Upper lobe of left lung (tissue), 6 donors: Measurements from ENCODE around the gene ANKMY1. TPM values are rescaled to one million over a fixed set of nuclear protein-coding genes. Genes with fewer than 3 reads are reported as not detected.

Experiments
- ATAC-seq, 2 donors: fragments of 200-7000 bp; cut with Tn5 transposase; one replicate each; pipeline ENCODE4 v1.9.1; 2022; ENCODE audit warnings: mild to moderate bottlenecking in 2 of 2, moderate library complexity in 2 of 2; ENCODE audit not compliant: low FRiP score in 2 of 2
- DNase-seq, 2 donors: peaks; one replicate each; pipeline ENCODE4 v3.0.0-alpha.2; 2019 to 2020
- H3K27ac ChIP-seq, 4 donors: fragments of 200-600 bp; sonication (generic); one replicate each; pipeline ENCODE4 v1.5.1; 2016 to 2019
- H3K27me3 ChIP-seq, 4 donors: fragments of 200-600 bp; sonication (generic); one replicate each; pipeline ENCODE4 v1.5.1; 2017 to 2019
- H3K36me3 ChIP-seq, 4 donors: fragments of 200-600 bp; sonication (generic); one replicate each; pipeline ENCODE4 v1.5.1; 2016 to 2019
- H3K4me1 ChIP-seq, 4 donors: fragments of 200-600 bp; sonication (generic); one replicate each; pipeline ENCODE4 v1.5.1; 2018 to 2019
- H3K4me3 ChIP-seq, 4 donors: fragments of 200-600 bp; sonication (generic); one replicate each; pipeline ENCODE4 v1.5.1; 2017 to 2019; ENCODE audit warnings: mild to moderate bottlenecking in 2 of 4, moderate library complexity in 1 of 4
- H3K9me3 ChIP-seq, 4 donors: fragments of 200-600 bp; sonication (generic); one replicate each; pipeline ENCODE4 v1.5.1; 2018 to 2019
- CTCF ChIP-seq, 6 experiments: fragments of 450-650 bp in 4 of 6; fragments of 200-600 bp in 2 of 6; sonication (generic) in 2 of 6; IDR thresholded peaks; one replicate each; pipeline ENCODE4 v1.5.1; 2016 to 2019; ENCODE audit warnings: antibody characterized with exemption in 6 of 6
- EP300 ChIP-seq, 4 donors: sonication (generic); formaldehyde crosslinking; IDR thresholded peaks; one replicate each; pipeline ENCODE4 v1.5.1; 2017; ENCODE audit warnings: antibody characterized with exemption in 4 of 4, control low read depth in 2 of 4
- POLR2A ChIP-seq, 4 donors: fragments of 450-650 bp; IDR thresholded peaks; one replicate each; pipeline ENCODE4 v1.5.1; 2016 to 2017; ENCODE audit warnings: antibody characterized with exemption in 4 of 4, mild to moderate bottlenecking in 2 of 4
- POLR2AphosphoS5 ChIP-seq, 2 donors: sonication (generic); formaldehyde crosslinking; IDR thresholded peaks; one replicate each; pipeline ENCODE4 v1.5.1; 2017; ENCODE audit warnings: antibody characterized with exemption in 2 of 2
- WGBS, 2 donors: methylation state at CpG; one replicate each; pipeline ENCODE4 v1.1.5; 2017 to 2018; 5-methylcytosine and 5-hydroxymethylcytosine counted together
- total RNA-seq, 6 donors: library from RNA; depleted of rRNA in 4 of 6; stranded (reverse); fragments of >200 nt in 4 of 6; gene quantifications; one replicate each; pipeline versions ENCODE4 v1.1.0 to v1.2.1, GENCODE V29; 2016 to 2021
- donor health status: DM: no; HTN: no; CAD: no; lungs with moderate emphysema.
- donor health status: DM: no; HTN: yes; CAD: no; lungs with severe emphysema.

The ANKMY1 gene
- total RNA-seq, 6 donors from 2014 or later = 23.7 to 97.4 (median 26.9) TPM

DNA sequence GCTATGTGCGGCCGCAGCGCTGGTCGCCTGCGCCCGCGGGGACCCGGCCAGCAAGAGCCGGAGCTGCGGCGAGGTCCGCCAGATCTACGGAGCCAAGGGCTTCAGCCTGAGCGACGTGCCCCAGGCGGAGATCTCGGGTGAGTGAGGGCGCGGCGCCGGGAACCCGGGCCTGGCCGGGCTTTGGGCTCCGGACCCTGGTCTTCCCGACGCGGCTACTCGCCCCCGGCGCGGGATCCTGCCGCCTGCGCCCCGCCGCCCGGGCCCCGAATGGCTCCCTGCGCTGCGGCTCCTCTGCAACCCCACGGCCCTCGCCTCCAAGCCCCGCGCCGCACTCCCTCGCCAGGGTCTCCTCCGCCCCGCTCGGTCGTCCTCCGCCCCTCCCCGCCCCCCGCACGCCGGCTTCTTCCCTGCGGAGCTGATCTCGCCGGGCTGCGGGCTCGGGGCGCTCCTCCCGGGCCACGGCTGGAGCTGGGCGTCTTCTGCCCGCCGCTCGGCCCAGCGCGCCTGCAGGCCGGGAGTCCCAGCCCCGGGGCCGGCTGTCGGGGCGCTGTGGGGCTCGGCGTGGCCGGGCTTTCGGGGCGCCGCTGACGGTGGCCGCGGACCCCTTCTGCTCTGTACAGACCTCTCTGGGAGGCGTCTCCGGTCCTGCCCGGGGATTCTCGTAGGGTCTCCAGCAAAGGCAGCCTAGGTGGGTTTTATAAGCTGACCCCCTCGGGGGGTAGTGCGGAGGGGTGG lies 121.7 kb downstream of the ANKMY1 start:
- peak overlapping the region; percentile 35 to 76 (median 65) for H3K4me3 ChIP-seq
- peaks cover 16 to 35% (median 26%) of the 10 kb centered on the region in 4 donors for H3K4me1 ChIP-seq
- peak overlapping the region; percentile 83 to 89 (median 84) for H3K27ac ChIP-seq
- H3K9me3 ChIP-seq = no peaks in the 10 kb centered on the region
- TF ChIP-seq EP300 (IDR thresholded peaks at IDR 0.05) = no peak
- TF ChIP-seq POLR2A (IDR thresholded peaks at IDR 0.05) = no peak
- no peak for TF ChIP-seq CTCF (IDR thresholded peaks at IDR 0.05)
- TF ChIP-seq POLR2AphosphoS5 (IDR thresholded peaks at IDR 0.05) = no peak
- peak in 1 of 2 donors; percentile 1 for ATAC-seq
- peak in 1 of 2 donors; percentile 90 for DNase-seq
- H3K27me3 ChIP-seq = peaks cover 0 to 11% (median 0%) of the 10 kb centered on the region in 4 donors
- 0 to 3% methylated on average over 10 to 20 of the region's 88 CpGs for WGBS, 2 donors
- no peaks in the 10 kb centered on the region for H3K36me3 ChIP-seq

DNA sequence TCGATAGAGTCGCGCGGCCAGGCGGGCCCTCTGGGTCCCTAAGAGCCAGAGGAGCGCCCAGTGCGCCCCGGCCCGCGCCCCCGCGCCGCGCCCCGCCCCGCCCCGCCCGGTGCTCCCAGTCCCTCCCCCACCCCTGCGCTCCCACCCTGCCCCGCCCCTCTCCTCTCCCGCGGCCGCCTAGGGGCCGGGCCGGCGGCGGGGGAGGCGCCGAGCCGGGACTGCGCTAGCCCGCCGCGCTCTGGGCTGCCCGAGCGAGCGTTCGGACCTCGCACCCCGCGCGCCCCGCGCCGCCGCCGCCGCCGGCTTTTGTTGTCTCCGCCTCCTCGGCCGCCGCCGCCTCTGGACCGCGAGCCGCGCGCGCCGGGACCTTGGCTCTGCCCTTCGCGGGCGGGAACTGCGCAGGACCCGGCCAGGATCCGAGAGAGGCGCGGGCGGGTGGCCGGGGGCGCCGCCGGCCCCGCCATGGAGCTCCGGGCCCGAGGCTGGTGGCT lies 122.3 kb downstream of the ANKMY1 start, which contains the start of gene GPC1:
Gene GPC1, plus strand, starts transcription at position 207 of the 491 bp plus-strand sequence. Its CDS starts 256 bp downstream, at position 463.
- DNase-seq (peak; percentile 71 to 96), ATAC-seq (peak; percentile 56 to 71)
- Histone ChIP-seq H3K36me3 (no peaks in the 10 kb centered on the region), H3K4me1 (peaks cover 16 to 35% (median 26%) of the 10 kb centered on the region in 4 donors), H3K27me3 (peaks cover 0 to 11% (median 0%) of the 10 kb centered on the region in 4 donors), H3K4me3 (peak within 1 kb of the TSS; percentile 35 to 76 (median 65)), H3K9me3 (no peaks in the 10 kb centered on the region), H3K27ac (peak within 1 kb of the TSS; percentile 83 to 89 (median 84))
- TF ChIP-seq POLR2AphosphoS5 (IDR thresholded peaks at IDR 0.05) = no peak
- peak in 1 of 4 donors; percentile 36 for TF ChIP-seq POLR2A (IDR thresholded peaks at IDR 0.05)
- TF ChIP-seq CTCF (IDR thresholded peaks at IDR 0.05) = peak in 1 of 6 experiments; percentile 24
- TF ChIP-seq EP300 (IDR thresholded peaks at IDR 0.05) = no peak
- WGBS, 2 donors = 2% methylated on average over 21 of the region's 77 CpGs; no CpG with 5 or more reads in 1 of the 2 donors

DNA sequence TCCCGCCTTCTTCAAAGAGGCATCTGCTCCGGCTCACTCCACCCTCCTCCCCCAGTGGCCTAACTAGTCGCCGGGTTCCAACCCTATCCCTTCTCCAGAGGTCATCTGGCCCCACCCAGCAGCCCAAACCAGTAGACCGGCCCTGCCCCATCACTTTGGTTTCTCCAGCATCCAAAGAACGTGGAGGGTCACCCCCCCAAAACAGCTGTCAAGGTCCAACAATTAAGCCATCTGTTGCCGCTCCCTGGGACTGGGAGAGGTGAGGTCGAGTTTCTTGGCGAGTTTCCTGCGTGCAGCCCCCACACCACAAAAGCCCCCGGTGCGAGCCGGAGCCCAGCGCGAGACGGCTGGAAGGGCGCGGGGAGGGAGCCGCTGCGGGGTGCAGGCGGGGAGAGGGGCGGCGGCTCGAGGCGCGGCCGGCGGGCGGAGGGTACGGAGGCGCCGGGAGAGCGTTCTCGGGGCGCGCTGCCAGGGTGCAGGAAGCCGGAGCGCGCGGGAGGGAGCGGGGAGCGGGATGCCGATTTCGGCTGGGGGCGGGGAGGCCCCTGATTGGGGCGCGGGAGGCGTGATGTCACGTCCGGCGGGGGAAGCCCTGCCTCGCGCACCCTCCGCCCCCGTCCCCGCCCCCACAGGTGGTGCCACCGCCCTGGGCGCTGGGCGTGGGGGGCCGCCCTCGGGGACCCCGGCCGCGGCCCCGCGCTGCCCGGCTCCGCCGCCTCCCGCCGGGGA lies 122.9 kb downstream of the ANKMY1 start:
- ATAC-seq = peak; percentile 75 to 85
- Histone ChIP-seq H3K9me3 (no peaks in the 10 kb centered on the region), H3K36me3 (no peaks in the 10 kb centered on the region), H3K4me3 (peak overlapping the region; percentile 5 to 76 (median 65)), H3K27ac (peak overlapping the region; percentile 83 to 89 (median 84)), H3K4me1 (peaks cover 16 to 35% (median 26%) of the 10 kb centered on the region in 4 donors), H3K27me3 (peaks cover 0 to 11% (median 0%) of the 10 kb centered on the region in 4 donors)
- DNase-seq = peak; percentile 86 to 98
- 2 to 7% methylated on average over 19 to 38 of the region's 71 CpGs for WGBS, 2 donors
- TF ChIP-seq CTCF (IDR thresholded peaks at IDR 0.05) (no peak), POLR2A (IDR thresholded peaks at IDR 0.05) (no peak), EP300 (IDR thresholded peaks at IDR 0.05) (no peak), POLR2AphosphoS5 (IDR thresholded peaks at IDR 0.05) (peak in 1 of 2 donors; percentile 17)

DNA sequence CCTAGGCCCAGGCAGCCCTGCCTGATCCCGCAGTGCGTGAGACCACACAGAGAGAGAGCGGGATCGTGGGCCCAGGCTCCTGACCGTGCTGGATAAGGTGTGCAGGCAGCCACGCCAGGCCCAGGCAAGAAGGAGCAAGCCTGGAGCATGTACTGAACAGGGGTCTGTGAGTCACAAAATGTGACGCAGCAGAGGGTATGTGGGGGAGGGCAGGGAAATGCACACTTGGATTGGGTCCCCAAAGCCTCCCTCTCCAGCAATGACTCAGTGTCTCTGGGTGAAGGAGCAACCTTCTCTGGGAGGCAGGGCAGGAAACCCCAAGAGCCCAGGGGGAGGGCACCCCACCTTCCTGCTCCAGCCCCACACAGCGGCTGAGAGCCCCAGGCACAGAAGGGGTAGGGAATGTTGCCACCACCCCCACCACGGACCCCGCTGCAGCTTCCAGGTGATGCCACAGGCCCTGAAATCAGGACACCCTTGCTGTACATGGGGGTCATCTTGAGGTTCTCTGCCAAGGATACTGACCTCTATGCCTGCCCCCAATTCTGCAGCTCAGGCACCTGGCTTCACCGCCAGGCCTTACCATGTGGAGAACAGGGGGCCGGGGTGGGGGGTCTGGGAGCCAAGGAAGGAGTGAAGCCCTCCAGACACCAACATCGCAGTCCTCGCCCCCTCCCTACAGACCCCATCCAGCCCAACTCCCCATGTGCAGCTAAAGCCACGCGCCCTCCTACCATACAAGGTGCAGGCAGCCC lies 123.6 kb downstream of the ANKMY1 start:
- Histone ChIP-seq H3K4me3 (peak overlapping the region in 3 of 4 donors; percentile 55 to 76 (median 75)), H3K4me1 (peaks cover 16 to 35% (median 26%) of the 10 kb centered on the region in 4 donors), H3K9me3 (no peaks in the 10 kb centered on the region), H3K27me3 (peaks cover 0 to 11% (median 0%) of the 10 kb centered on the region in 4 donors), H3K27ac (peak overlapping the region in 3 of 4 donors; percentile 83 to 89 (median 85)), H3K36me3 (no peaks in the 10 kb centered on the region)
- WGBS, 2 donors = 81 to 82% methylated on average over 10 to 16 of the region's 16 CpGs
- no peak for TF ChIP-seq CTCF (IDR thresholded peaks at IDR 0.05)
- TF ChIP-seq EP300 (IDR thresholded peaks at IDR 0.05) = no peak
- no peak for TF ChIP-seq POLR2AphosphoS5 (IDR thresholded peaks at IDR 0.05)
- TF ChIP-seq POLR2A (IDR thresholded peaks at IDR 0.05) = no peak
- ATAC-seq (peak in 1 of 2 donors; percentile 23), DNase-seq (peak in 1 of 2 donors; percentile 49)
